Embryonic facial prominence (tissue), 1 donor: ENCODE measurements around the gene SPINK4.

ENCODE experiments used
- DNase-seq: peaks from one replicate; pipeline ENCODE4 v3.0.0-alpha.2; 2016; ENCODE audit errors: extremely low spot score

SPINK4 gene

DNA sequence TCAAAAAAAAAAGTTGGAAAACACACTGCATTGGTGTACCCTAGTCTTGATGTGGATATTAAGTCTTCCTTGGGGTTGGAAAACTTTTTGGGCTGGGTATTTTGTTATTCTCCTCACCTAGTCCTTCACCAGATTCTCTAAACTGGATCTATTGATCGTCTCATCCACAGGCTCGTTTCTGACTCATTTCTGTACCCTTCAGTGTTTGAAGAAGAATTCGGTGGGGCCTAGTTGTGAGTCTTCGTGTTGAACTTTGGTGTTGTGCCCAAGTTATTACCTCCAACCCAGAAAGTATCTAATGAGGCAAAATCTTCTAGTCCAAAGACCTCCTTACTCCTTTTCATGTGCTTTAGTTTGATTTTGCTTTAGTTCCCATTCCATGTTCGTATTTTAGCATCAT, 51.9 kb downstream of the SPINK4 start:
- no peak for DNase-seq

GRCh38 chr9:33293782-33294181, 53.8 kb downstream of the SPINK4 start:
- DNase-seq = no peak

DNA sequence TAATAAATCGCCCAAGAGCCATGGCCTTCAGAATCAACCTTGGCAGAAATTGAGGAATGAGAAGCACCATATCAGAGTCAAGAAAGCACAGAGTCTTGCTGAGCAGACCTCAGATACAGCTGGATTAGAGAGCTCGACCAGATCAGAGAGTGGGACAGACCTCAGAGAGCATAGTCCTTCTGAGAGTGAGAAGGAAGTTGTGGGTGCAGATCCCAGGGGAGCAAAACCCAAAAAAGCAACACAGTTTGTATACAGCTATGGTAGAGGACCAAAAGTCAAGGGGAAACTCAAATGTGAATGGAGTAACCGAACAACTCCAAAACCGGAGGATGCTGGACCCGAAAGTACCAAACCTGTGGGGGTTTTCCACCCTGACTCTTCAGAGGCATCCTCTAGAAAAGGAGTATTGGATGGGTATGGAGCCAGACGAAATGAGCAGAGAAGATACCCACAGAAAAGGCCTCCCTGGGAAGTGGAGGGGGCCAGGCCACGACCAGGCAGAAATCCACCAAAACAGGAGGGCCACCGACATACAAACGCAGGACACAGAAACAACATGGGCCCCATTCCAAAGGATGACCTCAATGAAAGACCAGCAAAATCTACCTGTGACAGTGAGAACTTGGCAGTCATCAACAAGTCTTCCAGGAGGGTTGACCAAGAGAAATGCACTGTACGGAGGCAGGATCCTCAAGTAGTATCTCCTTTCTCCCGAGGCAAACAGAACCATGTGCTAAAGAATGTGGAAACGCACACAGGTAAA, 54.9 kb downstream of the SPINK4 start:
- DNase-seq = no peak

GRCh38 chr9:33295571-33295970, 55.6 kb downstream of the SPINK4 start:
- no peak for DNase-seq

- DNase-seq = no peak
Observed at GRCh38 chr9:33297432-33297831, 57.5 kb downstream of the SPINK4 start.
